Fibroblast of the conjunctiva (primary cell): ENCODE measurements around the gene SMARCA2.
A peak's percentile ranks its signal among the peaks of the same experiment; 100 is the strongest.

Experiments
- DNase-seq: peaks from one replicate; pipeline ENCODE4 v3.0.0-alpha.2; 2010; ENCODE audit warnings: low read depth

Gene SMARCA2

DNA sequence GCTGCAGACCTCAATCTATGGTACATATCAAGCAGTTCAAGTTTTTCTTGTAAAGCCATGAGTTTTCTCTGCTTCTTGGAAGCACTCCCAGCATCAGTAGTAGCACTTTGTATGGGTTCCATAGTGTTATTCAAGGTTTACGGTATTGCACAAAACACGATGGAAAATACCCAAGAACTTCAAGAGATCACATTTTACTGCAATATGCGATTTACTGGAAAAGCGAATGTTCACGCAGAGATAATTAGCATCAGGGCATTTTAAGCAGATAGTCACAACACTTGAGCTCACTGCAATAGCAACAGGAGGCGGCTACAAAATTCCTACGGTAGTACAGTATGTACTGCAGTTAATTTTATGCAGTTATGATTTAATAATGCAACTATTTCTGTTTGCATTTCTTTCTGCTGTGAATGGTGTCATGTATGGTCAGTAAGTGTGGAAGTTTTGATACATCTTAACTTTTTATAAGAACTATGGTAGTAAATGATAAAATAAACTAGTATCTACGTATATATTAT lies 200.8 kb downstream of the SMARCA2 start:
- DNase-seq = peak; percentile 44

DNA sequence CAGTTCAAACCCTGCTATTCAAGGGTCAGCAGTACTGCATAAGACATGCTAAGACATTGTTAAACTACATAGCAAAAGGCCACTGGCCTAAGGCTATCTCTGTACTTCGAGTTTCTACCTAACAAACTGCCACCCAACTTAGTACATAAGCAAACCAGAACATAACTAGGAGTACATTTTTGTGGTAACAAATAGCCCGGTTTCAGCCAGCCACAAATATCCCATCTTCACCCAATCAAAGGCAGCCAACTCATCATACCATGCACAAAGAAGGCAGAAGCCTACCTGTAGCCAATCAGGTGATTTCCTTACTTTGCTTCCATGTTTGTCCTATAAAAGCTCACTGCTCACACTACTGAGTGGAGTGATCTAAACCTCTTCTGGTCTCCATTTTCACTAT lies 201.4 kb downstream of the SMARCA2 start:
- DNase-seq = no peak

- DNase-seq = no peak
Observed at GRCh38 chr9:2217540-2217939, 202.4 kb downstream of the SMARCA2 start.

- no peak for DNase-seq
Observed at GRCh38 chr9:2220036-2220435, 204.9 kb downstream of the SMARCA2 start.

- peak; percentile 48 for DNase-seq
Observed at GRCh38 chr9:2227144-2227867, 212.2 kb downstream of the SMARCA2 start.

DNA sequence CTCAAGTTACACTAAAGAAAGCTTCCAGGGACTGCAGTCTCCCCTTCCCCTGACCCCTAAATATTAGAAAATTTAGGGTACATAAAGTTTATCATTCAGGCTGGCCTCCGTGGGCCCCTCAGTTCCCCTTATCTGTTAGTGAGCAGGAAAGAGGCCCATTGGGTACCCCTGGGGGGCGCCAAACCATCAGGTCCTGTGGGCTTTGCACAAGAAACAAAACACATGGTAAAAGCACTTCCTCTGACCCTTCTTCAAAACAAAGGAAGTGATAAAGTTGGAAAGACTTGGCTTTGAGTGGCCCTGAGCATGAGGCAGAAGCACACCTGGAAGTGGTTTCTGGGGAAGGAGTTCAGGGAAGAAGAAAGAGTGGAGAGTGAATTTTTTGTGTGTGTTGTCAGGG lies 213.0 kb downstream of the SMARCA2 start:
- DNase-seq = no peak

GRCh38 chr9:2228641-2229040 lies 213.5 kb downstream of the SMARCA2 start:
- DNase-seq = no peak

- no peak for DNase-seq
Observed at GRCh38 chr9:2229109-2229721, 214.1 kb downstream of the SMARCA2 start.

DNA sequence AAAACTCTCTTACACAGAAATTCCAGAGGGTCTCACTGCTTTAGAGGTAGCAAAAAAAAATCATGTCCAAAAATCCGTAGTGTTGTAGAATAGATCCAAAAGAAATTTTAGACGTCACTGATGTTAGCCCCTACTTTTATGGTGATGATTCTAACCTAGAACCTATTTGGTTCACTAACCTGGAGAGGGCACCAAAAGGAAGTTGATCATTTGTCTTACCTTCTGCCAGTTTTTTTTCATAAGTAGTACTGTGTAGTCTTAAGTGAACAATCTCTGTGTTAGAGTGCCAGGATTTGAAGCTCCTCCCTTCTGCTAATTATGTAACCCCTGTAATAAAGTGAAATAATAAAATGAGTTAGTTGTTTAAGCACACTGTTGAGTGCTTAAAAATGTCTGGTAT lies 215.2 kb downstream of the SMARCA2 start:
- DNase-seq = no peak

DNA sequence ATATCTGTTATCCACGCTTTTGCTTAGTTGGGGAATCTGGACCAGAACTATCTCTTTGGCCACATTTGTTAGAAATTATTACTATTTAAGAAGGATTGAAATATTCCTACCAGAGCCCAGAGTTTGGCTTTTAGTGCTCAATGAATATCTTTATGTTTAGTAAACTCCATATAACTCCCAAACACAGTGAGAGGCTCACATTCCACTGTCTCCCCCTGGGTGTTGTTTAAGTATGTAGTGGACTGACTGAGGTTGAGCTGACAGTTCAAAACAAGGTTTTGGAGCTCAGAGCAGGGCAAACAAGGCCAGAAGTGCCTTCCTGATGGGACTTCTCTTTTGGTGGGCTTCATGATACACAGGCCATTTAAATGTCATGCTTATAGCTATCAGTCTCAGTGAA lies 216.0 kb downstream of the SMARCA2 start:
- no peak for DNase-seq

- DNase-seq = peak; percentile 47
Observed at GRCh38 chr9:2231829-2232228, 216.7 kb downstream of the SMARCA2 start.

DNA sequence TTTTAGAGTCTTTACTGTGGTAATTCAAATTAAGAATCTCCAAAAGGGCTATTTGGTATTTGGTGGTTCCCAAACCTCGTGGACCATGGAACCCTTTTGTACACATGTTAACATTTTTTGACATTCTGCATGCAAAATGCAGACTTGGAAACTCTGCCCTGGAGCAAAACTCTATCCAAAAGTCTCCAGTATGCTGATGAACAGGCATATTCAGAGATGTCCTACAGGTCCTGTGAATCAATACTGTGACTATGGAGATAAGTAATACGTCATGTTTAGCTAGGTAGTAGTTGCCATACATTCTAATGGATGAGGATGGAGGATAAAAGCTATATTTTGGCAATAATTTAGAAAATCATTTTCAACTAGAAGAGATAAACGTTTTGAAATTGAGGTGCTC lies 218.1 kb downstream of the SMARCA2 start:
- no peak for DNase-seq

- no peak for DNase-seq
Observed at GRCh38 chr9:2234371-2234893, 219.3 kb downstream of the SMARCA2 start.

DNA sequence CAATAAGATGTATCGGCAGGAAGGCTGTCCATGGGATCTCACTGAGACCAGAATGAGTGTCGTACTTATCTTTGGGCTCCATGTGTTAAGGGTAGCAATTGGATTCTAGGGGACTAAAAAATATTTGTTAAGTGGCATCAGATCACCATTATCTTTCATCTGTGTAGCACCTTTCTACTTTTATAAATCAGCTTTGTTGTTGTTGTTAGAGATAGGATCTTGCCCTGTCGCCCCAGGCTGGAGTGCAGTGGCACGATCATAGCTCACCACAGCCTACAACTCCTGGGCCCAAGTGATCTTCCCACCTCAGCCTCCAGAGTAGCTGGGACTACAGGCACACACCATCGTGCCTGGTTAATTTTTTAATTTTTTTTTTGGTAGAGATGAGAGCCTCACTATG lies 220.5 kb downstream of the SMARCA2 start:
- no peak for DNase-seq

GRCh38 chr9:2236850-2237249 lies 221.7 kb downstream of the SMARCA2 start:
- DNase-seq = no peak

DNA sequence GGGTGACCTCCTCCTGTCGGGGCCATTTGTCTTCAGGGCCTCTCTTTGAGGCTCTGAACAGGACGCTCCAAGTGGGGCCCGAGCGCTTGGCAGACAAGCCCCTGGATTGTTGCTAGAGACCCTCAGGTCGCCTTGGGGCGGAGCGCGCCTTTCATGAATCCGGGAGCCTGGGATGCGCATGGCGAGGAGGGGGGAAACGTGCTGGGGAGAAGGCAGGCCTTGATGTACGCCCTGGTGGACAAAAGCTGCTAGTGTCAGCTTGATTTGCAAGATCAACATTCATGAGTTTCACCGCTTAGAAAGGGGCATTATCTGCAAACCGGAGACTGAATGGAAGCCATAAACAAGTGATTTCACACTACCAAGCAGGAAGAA lies 226.3 kb downstream of the SMARCA2 start:
- DNase-seq = peak; percentile 83

- peak; percentile 58 for DNase-seq
Observed at GRCh38 chr9:2241836-2242741, 226.9 kb downstream of the SMARCA2 start.

GRCh38 chr9:2242831-2243330 lies 227.7 kb downstream of the SMARCA2 start:
- no peak for DNase-seq
